Ovary (tissue), 10 donors: ENCODE results near the gene TUBB3. TPM values are rescaled to one million over a fixed set of nuclear protein-coding genes. Genes with fewer than 3 reads are reported as not detected.
A peak's percentile ranks its signal among the peaks of the same experiment; 100 is the strongest.
"Not testable (repeated sequence)": the region's sequence is repeated elsewhere in the genome, so short reads cannot be mapped to it uniquely, and the experiment has no call there.

Experiments used
- DNase-seq, 5 donors: peaks; one replicate each; pipeline ENCODE4 v3.0.0-alpha.2; 2019 to 2020
- H3K27ac ChIP-seq, 2 donors: fragments of 200-600 bp; one replicate each; pipeline versions ENCODE4 v1.5.1 to v1.8.0; 2019 to 2022
- H3K27me3 ChIP-seq: fragments of 200-600 bp; one replicate; pipeline ENCODE4 v1.8.0; 2022
- H3K36me3 ChIP-seq: fragments of 200-600 bp; sonication (generic); one replicate; pipeline ENCODE4 v1.5.1; 2019
- H3K4me1 ChIP-seq: one replicate; pipeline ENCODE4 v1.8.1; 2013; ENCODE audit warnings: mild to moderate bottlenecking, moderate library complexity; ENCODE audit not compliant: insufficient read depth
- H3K4me3 ChIP-seq: fragments of 200-600 bp; sonication (generic); one replicate; pipeline ENCODE4 v1.5.1; 2017
- H3K9me3 ChIP-seq, 2 donors: fragments of 200-600 bp in 1 of 2; sonication (generic) in 1 of 2; one replicate each; pipeline versions ENCODE4 v1.5.1 to v1.8.1; 2013 to 2019; ENCODE audit warnings: mild to moderate bottlenecking in 1 of 2, moderate library complexity in 1 of 2
- CTCF ChIP-seq, 3 donors: fragments of 450-650 bp in 2 of 3; fragments of 200-600 bp in 1 of 3; IDR thresholded peaks; one replicate each; pipeline versions ENCODE4 v1.5.1 to v1.8.0; 2016 to 2022; ENCODE audit warnings: antibody characterized with exemption in 3 of 3, mild to moderate bottlenecking in 1 of 3
- EP300 ChIP-seq: sonication (generic); formaldehyde crosslinking; IDR thresholded peaks from one replicate; pipeline ENCODE4 v1.6.1; 2017; ENCODE audit warnings: antibody characterized with exemption
- POLR2A ChIP-seq: fragments of 450-650 bp; IDR thresholded peaks from one replicate; pipeline ENCODE4 v1.6.1; 2017; ENCODE audit warnings: antibody characterized with exemption, mild to moderate bottlenecking, moderate library complexity
- WGBS, 3 donors: extraction: QIAGEN DNeasy Blood & Tissue Kit in 1 of 3; methylation state at CpG; one replicate each; pipeline versions ENCODE4 v1.1.5 to v1.1.7; 2013 to 2017; 5-methylcytosine and 5-hydroxymethylcytosine counted together
- intact Hi-C, 4 donors: fragments of 100-400 bp; cut with DNase I; formaldehyde crosslinking; loops; one replicate each; pipeline versions ENCODE4 v1.11.0 to v1.15.1; 2022 to 2023
- long read RNA-seq, 3 donors: library from polyadenylated mRNA in 2 of 3; unstranded in 2 of 3; transcript quantifications; one replicate each; pipeline ENCODE4 v2.0.0 and lab custom pipeline, GENCODE V29; 2021 to 2026
- polyA plus RNA-seq, 2 donors: library from polyadenylated mRNA; stranded (reverse); fragments of 200-250 nt in 1 of 2; fragments of 350-450 nt in 1 of 2; fragmentation: Illumina TruSeq in 1 of 2; extraction: RNeasy Lipid Tissue Mini Kit (QIAGEN cat#74804) in 1 of 2; gene quantifications; one replicate each; pipeline ENCODE4 v1.2.3, GENCODE V29; 2013 to 2014
- total RNA-seq, 7 donors: library from RNA; depleted of rRNA in 2 of 7; stranded (reverse); fragments of >200 nt in 2 of 7; fragmentation: NEBNext Ultra II Directional in 3 of 7; extraction: Animal tissue kit (Norgen Biotek cat#: 25700) in 3 of 7; gene quantifications; one replicate each; pipeline versions ENCODE4 v1.1.0 to v1.2.4, GENCODE V29; 2016 to 2023
- donor health status: DM: no; HTN: no; CAD: no; lungs with moderate emphysema.
- donor health status: DM: no; HTN: no; CAD: no.
- donor health status: Bipolar disorder and iron deficiency.
- donor health status: DM: yes; HTN: yes; CAD: no.
- donor health status: DM: no; HTN: no; CAD: no.
- donor health status: DM: yes; HTN: yes; CAD: no.

The TUBB3 gene
- total RNA-seq (10 to 100 TPM in 1 of 7 donors, 1 to 10 TPM in 5, under 1 TPM in 1; 0.73 to 22.6 (median 2.5) TPM), polyA plus RNA-seq (1 to 10 TPM; 1.4 to 2.7 TPM)
- long read RNA-seq, donor 1, transcript TUBB3-201 (4 exons, 1,769 nt), result major isoform, 10 of 12 reads
- long read RNA-seq, donor 1, partial matches to known transcripts, result 1 of 12 reads
- long read RNA-seq, donor 1, other reads (novel, unspliced or antisense), result 1 of 12 reads
- long read RNA-seq, donor 2, transcript TUBB3-201 (4 exons, 1,769 nt), result major isoform, 6 of 6 reads
- long read RNA-seq, donor 2, partial matches to known transcripts, result 0 of 6 reads
- long read RNA-seq, donor 2, other reads (novel, unspliced or antisense), result 0 of 6 reads
- long read RNA-seq, donor 3, transcript TUBB3-201 (4 exons, 1,769 nt), result major isoform, 5 of 7 reads
- long read RNA-seq, donor 3, partial matches to known transcripts, result 0 of 7 reads
- long read RNA-seq, donor 3, other reads (novel, unspliced or antisense), result 1 of 7 reads

- Histone ChIP-seq H3K36me3 (no peaks in the 10 kb centered on the region), H3K4me3 (peak within 1 kb of the TSS; percentile 33), H3K4me1 (peaks cover 10% of the 10 kb centered on the region), H3K27ac (peak within 1 kb of the TSS in 1 of 2 donors; percentile 6), H3K9me3 (no peaks in the 10 kb centered on the region), H3K27me3 (peaks cover 4% of the 10 kb centered on the region)
- WGBS, 3 donors, result 0 to 1% (median 1%) methylated on average over 11 to 88 of the region's 88 CpGs
- intact Hi-C loops, result no loop called here
- TF ChIP-seq EP300 (no peak), POLR2A (no peak), CTCF (IDR thresholded peaks at IDR 0.05) (no peak)
- DNase-seq, result peak in 3 of 5 donors; percentile 50 to 78 (median 72)
Observed at GRCh38 chr16:89922884-89923639, at the start of gene TUBB3. TUBB3 (plus strand) TSS chr16:89923342; CDS start chr16:89923402, 60 bp downstream.

GRCh38 chr16:89873972-89874689, 49.0 kb upstream of the TUBB3 start:
- Histone ChIP-seq H3K9me3 (no peaks in the 10 kb centered on the region), H3K36me3 (no peaks in the 10 kb centered on the region), H3K4me1 (no peaks in the 10 kb centered on the region), H3K4me3 (peak overlapping the region; percentile 99), H3K27me3 (no peaks in the 10 kb centered on the region), H3K27ac (peak overlapping the region; percentile 99)
- DNase-seq, result peak; percentile 96 to 99 (median 98)
- intact Hi-C loops, result no loop called here
- WGBS, 3 donors, result 1 to 2% (median 1%) methylated on average over 26 to 61 of the region's 61 CpGs
- TF ChIP-seq POLR2A (no peak), EP300 (no peak), CTCF (IDR thresholded peaks at IDR 0.05) (no peak)

GRCh38 chr16:89879123-89879522, 44.0 kb upstream of the TUBB3 start:
- H3K36me3 ChIP-seq, result not testable (repeated sequence)

GRCh38 chr16:89880477-89881367, 42.4 kb upstream of the TUBB3 start:
- intact Hi-C loops, result no loop called here
- Histone ChIP-seq H3K27me3 (no peaks in the 10 kb centered on the region), H3K4me3 (no peak overlapping the region), H3K9me3 (no peaks in the 10 kb centered on the region), H3K36me3 (no peaks in the 10 kb centered on the region), H3K4me1 (no peaks in the 10 kb centered on the region), H3K27ac (no peak overlapping the region)
- 74 to 83% (median 78%) methylated on average over 18 of the region's 18 CpGs for WGBS, 3 donors
- no peak for TF ChIP-seq CTCF (IDR thresholded peaks at IDR 0.05)
- no peak for TF ChIP-seq POLR2A
- TF ChIP-seq EP300, result no peak
- DNase-seq, result no peak

More at GRCh38 chr16:89879123-89879522, 44.0 kb upstream of the TUBB3 start:
- H3K9me3 ChIP-seq, H3K4me1 ChIP-seq, H3K27ac ChIP-seq, intact Hi-C loops, DNase-seq, H3K27me3 ChIP-seq, H3K4me3 ChIP-seq: not testable (repeated sequence)
- 87 to 95% (median 88%) methylated on average over 21 to 28 of the region's 28 CpGs for WGBS, 3 donors
